ENCODE results near the gene IPCEF1.
A peak's percentile ranks its signal among the peaks of the same experiment; 100 is the strongest.

IPCEF1 gene

DNA sequence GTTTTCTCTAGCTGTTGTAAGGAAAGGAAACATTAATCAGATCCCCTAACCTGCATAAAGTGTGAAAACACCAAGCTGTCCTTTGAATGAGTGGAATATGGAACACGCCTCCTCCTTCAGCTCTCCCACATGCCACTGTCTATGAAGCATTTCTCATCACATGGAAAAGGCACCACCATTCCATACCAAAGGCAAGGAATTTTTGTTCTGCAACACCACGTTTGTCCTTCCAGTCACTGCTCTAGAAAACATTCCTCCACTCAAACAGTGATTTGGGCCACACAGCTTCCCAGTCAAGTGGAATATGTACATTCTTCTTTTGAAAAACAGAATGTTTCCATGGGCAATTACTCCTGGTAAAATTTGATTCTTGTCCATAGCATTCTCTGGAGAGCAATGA is 197.5 kb downstream of the IPCEF1 start:
- DNase-seq (ENCODE audit: low spot score), result no peak

DNA sequence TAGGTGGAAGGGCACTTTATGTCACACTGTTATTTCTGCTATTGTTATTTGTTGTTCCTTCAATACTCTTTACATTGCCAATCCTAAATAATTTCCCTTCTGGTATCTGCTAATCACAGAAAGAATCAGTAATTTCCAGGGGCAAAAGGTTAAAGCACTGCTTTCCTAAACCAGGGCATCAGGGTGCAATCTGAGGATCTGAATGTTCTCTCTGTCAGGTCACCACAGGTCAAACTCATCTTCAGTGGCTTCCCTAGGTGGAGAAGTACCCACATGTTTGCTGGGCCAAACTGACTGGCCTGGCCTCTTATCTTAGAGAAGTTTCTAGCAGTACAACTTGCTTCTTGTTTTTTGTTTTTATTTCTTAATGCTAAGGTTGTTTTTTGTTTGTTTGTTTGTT is 198.9 kb downstream of the IPCEF1 start:
- DNase-seq (ENCODE audit: low spot score), result no peak

GRCh38 chr6:154157082-154157481 is 199.5 kb downstream of the IPCEF1 start:
- DNase-seq (ENCODE audit: low spot score), result no peak

DNA sequence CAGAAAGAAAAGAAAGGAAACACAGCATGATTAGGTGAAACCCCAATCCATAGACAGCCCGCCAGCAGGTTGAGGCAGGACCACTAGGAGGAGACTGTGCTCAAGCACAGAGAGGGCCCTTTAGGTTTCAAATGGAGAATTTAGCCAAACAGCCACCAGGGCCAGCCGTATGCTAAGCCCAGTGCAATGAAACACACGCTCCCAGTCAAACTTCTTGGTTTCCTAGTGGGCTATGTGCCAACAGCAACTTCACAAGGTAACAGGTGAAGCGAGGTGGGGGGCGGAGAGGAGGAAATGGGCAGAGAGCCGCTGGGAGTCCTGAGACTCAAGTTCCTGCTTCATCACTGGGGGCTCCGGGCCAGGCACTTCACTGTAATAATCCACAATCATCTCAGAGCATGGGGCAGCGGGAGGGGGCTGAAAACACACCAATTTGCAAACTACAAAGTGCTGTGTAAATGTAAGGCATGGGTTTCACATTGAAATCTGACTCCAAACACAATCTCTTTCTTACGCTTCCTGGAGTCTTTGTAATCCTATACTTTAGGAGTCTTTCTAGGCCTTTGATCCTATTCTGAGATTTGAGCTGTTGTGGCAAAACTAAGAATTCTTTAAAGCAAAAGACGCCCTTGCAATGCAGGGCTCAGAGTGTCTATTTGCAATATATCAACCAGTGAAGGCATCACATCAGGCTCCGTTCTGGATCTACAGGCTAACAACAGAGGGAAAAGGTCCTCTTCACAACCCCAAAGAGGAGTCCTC is 200.3 kb downstream of the IPCEF1 start:
- DNase-seq (ENCODE audit: low spot score), result peak; percentile 26

GRCh38 chr6:154154389-154154967 is 202.1 kb downstream of the IPCEF1 start:
- DNase-seq (ENCODE audit: low spot score), result peak; percentile 43

DNA sequence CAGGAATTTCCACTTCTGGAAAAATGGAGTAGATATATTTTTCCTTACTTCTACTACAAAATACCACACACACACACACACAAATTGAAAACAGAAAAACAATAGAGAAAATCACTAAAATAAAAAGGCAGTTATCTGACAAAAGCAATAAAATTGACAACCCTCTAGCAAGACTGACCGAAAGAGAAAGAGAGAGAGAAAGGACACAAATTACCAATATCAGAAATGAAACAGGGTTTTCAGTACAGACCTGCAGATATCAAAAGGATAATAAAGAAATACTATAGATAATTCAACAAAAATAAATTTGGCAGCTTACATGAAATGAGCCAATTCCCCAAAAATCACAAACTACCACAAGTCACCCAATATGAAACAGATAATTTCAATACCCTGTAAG is 212.8 kb downstream of the IPCEF1 start:
- DNase-seq (ENCODE audit: low spot score), result no peak

DNA sequence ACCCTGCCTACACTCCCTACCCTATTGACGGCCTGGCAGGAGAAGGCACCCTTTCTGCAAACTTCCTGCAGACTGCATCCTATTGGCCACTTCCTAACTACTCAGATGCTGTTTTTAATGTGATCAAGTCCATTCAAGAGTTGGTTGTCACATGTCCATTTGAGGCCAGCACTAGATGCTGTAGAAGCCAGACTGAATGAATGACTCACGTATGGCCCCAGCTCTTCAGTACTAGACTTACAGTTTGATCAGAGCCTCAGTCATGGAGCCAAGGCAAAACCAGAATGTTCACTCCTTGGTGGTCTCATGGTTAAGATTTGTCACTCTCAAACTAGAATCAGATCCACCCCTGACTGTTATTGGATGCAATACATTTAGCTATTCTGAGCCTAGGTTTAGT is 215.9 kb downstream of the IPCEF1 start:
- no peak for DNase-seq (ENCODE audit: low spot score)

DNA sequence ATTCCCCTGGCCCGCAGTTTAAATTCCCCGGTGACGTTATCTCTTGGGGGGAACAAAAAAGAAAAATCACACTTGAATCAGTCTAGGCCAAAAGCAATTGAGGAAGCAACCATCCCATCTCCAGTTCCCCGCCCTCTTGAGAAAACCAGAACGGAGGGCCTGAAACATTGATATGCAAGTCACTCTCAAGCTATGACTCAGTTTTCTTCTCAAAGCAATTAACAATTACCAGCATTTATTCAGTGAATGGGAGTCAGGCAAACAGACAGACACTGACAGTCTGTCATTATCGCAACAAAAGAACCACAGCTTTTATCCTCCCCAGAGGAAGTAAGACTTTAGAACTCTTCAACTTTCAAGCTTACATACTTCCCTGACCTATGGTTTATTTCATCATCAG is 216.7 kb downstream of the IPCEF1 start:
- no peak for DNase-seq (ENCODE audit: low spot score)

DNA sequence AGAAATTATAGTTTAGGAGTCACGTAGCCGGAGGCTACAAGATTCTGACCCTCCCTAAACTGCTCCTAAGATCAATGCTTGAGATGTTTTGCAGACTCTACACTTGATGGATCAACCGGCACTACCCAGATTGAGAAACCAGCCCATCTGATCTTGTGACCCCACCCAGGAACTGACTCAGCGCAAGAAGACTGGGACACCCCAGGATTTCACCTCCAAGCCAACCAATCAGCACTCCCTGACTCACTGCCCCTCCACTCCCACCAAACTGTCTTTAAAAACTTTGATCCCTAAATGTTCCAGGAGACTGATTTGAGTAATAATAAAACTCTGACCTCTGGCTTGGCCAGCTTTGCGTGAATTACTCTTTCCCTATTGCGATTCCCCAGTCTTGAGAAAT is 217.8 kb downstream of the IPCEF1 start:
- DNase-seq (ENCODE audit: low spot score), result no peak

DNA sequence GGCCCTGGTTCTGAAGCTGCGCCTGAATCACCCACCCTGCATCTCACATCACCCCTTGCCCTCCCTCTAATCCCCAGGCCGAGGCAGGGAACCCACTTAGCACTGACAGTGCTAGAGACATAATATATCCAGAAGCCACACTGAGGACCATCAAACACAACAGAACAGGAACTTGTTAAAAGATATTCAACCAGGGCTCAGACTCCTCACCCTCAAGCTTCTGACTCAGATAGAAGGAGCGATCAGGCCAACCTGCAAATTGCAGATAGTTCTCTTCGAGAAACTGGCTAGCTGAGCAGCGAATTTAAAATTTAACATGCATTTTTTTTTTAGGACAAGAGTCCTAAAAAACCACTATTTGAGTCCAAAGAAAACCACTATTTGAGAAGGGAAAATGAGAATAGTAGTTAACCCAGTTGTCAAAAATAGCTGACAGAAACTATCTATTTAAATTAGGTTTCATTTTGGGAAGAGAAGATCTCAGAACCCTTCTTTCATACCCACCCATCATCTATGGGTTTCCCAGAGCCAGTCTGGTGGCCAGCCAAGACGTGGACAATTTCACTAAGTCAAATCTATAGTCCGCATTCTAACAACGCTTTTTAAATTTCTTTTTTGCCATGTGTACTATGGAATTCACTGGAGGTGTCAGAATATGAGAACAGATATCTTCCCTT is 222.0 kb downstream of the IPCEF1 start:
- no peak for DNase-seq (ENCODE audit: low spot score)

DNA sequence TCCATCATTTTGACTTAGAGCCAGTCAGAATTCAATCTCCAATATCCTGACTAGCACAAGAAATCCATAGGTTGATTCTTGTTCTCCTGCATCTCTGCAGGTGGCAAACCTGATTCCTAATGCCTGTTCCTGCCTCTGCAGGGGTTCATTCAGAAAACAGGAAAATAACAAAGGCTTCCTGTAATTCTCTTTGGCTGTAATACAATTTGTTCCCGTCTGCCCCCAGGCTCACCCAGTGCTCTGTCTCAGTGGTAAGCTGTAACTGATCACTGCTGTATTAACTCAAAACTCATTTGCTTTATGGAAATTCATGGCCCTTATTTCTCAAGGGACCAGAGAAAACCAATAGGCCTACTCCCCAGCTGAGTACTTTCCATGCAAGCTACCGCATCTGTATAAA is 228.9 kb downstream of the IPCEF1 start:
- DNase-seq (ENCODE audit: low spot score), result no peak

- no peak for DNase-seq (ENCODE audit: low spot score)
These were observed 231.2 kb downstream of the IPCEF1 start for GRCh38 chr6:154125421-154125820.

GRCh38 chr6:154123155-154123956 is 233.2 kb downstream of the IPCEF1 start:
- DNase-seq (ENCODE audit: low spot score), result no peak

GRCh38 chr6:154122195-154122925 is 234.2 kb downstream of the IPCEF1 start:
- DNase-seq (ENCODE audit: low spot score), result no peak

- DNase-seq (ENCODE audit: low spot score), result no peak
These were observed 239.1 kb downstream of the IPCEF1 start for GRCh38 chr6:154117485-154117884.

DNA sequence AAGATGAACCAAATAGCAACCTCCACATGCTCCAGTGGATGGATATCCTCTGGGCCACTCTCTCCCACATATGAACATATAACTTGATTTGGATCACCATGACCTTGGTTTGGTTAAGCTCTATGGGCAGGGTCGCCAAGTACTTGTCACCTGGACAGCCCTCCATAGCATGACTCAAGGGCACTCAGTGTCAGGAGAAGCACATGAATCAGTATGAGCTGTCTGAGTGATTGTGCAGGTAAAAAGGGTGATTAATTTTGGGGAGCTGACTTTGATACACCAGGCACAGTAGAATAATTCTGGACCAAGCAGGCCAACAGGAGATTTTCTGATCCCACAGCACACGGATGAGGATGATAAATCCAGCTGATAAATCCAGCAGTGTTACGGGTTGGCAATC is 243.2 kb downstream of the IPCEF1 start:
- no peak for DNase-seq (ENCODE audit: low spot score)

DNA sequence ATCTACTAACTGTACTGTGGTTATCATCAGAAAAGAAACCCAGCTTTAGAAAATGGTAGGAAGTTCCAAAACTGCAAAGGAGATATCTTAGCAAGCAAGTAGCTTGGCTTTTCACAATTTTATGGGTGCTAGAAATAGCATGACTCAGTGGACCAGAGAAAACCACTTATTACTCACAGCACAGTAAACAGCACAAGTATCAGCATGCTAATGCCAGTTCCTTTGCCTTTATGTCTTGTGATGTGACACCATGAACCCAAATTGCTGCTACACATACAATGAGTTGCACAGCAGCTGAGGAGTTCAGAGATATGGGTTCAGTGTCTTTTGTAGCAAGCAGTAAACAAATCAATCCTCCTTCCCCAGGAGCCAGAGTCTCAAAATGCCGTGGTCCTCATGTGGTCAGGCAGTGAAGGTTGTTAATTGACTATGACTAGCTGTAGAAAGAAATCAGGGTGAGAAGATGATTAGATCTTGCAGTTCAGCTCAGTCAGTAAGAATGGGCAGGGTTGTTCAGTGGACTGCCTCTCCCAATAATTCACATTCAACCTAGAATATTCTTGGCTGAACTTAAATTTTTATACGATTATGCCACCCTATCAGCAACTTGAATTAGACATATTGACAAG is 244.3 kb downstream of the IPCEF1 start:
- no peak for DNase-seq (ENCODE audit: low spot score)

- DNase-seq (ENCODE audit: low spot score), result no peak
These were observed 245.6 kb downstream of the IPCEF1 start for GRCh38 chr6:154111025-154111424.

- no peak for DNase-seq (ENCODE audit: low spot score)
These were observed 250.4 kb downstream of the IPCEF1 start for GRCh38 chr6:154106251-154106650.
